Keratinocyte (primary cell): ENCODE results near the gene FUT8. TPM values are rescaled to one million over a fixed set of nuclear protein-coding genes. Genes with fewer than 3 reads are reported as not detected.

Experiments
- DNase-seq: peaks from one replicate; pipeline ENCODE4 v3.0.0-alpha.2; 2011; ENCODE audit warnings: low read depth, missing footprints, low spot score
- FAIRE-seq: peaks from 2 replicates; lab custom pipeline; 2011; peaks lifted over from hg19 to GRCh38; lab: Jason Lieb, UNC
- H2AFZ ChIP-seq: 2 replicates; pipeline ENCODE4 v1.6.0; 2012; ENCODE audit warnings: low read length, control low read depth, inconsistent platforms; ENCODE audit not compliant: control insufficient read depth
- H3K27ac ChIP-seq: 2 replicates; pipeline ENCODE4 v1.5.1; 2011; ENCODE audit warnings: low read length; ENCODE audit not compliant: control insufficient read depth, insufficient read depth
- H3K27me3 ChIP-seq: 3 replicates; pipeline ENCODE4 v1.6.0; 2011; ENCODE audit warnings: low read length; ENCODE audit not compliant: control insufficient read depth, insufficient read depth; ENCODE audit errors: extremely low read depth
- H3K36me3 ChIP-seq, 2 experiments: 2 replicates in 1 of 2; 3 replicates in 1 of 2; pipeline ENCODE4 v1.5.1; 2011; ENCODE audit warnings: low read length in 2 of 2, mild to moderate bottlenecking in 1 of 2; ENCODE audit not compliant: control insufficient read depth in 2 of 2, insufficient read depth in 2 of 2; ENCODE audit errors: extremely low read depth in 1 of 2
- H3K4me1 ChIP-seq: 3 replicates; pipeline ENCODE4 v1.5.1; 2011; ENCODE audit warnings: low read length; ENCODE audit not compliant: control insufficient read depth, insufficient read depth; ENCODE audit errors: extremely low read depth
- H3K4me2 ChIP-seq: 3 replicates; pipeline ENCODE4 v1.6.0; 2011; ENCODE audit warnings: low read depth, low read length; ENCODE audit not compliant: control insufficient read depth, insufficient read depth; ENCODE audit errors: extremely low read depth
- H3K4me3 ChIP-seq, 3 experiments: fragments of 200-600 bp in 1 of 3; sonication (generic) in 1 of 3; 2 replicates in 2 of 3; 3 replicates in 1 of 3; pipeline ENCODE4 v1.5.1; 2011 to 2016; ENCODE audit warnings: low read length in 3 of 3, mild to moderate bottlenecking in 3 of 3, control low read depth in 2 of 3, inconsistent platforms in 1 of 3, low read depth in 1 of 3, mixed read lengths in 1 of 3, mixed run types in 1 of 3, moderate library complexity in 1 of 3; ENCODE audit not compliant: control insufficient read depth in 2 of 3, insufficient read depth in 2 of 3; ENCODE audit errors: extremely low read depth in 1 of 3
- H3K79me2 ChIP-seq: 2 replicates; pipeline ENCODE4 v1.6.0; 2012; ENCODE audit warnings: low read length; ENCODE audit not compliant: control insufficient read depth, insufficient read depth
- H3K9ac ChIP-seq: 3 replicates; pipeline ENCODE4 v1.6.0; 2011; ENCODE audit warnings: low read length; ENCODE audit not compliant: control insufficient read depth, insufficient read depth; ENCODE audit errors: extremely low read depth
- H3K9me1 ChIP-seq: 3 replicates; pipeline ENCODE4 v1.6.0; 2011; ENCODE audit warnings: low read length; ENCODE audit not compliant: control insufficient read depth, insufficient read depth; ENCODE audit errors: extremely low read depth
- H3K9me3 ChIP-seq: 2 replicates; pipeline ENCODE4 v1.5.1; 2012; ENCODE audit warnings: low read depth, low read length; ENCODE audit not compliant: control insufficient read depth
- H4K20me1 ChIP-seq: 3 replicates; pipeline ENCODE4 v1.6.0; 2011; ENCODE audit warnings: low read length; ENCODE audit not compliant: control insufficient read depth, insufficient read depth; ENCODE audit errors: extremely low read depth
- EZH2 ChIP-seq: IDR thresholded peaks from one replicate; pipeline ENCODE4 v1.6.1; 2012; ENCODE audit warnings: inconsistent platforms, mild to moderate bottlenecking, low read length, moderate library complexity
- dilution Hi-C: fragments of 300-500 bp; cut with MboI; formaldehyde crosslinking; loops from one replicate; pipeline ENCODE4 v1.7.0; 2020; ENCODE audit warnings: low sequenced_read_pairs; ENCODE audit not compliant: extremely low pct_ligation_motif_present
- polyA plus RNA-seq, 5 experiments: library from polyadenylated mRNA; depleted of rRNA in 3 of 5; stranded (reverse) in 3 of 5; stranded (forward) in 1 of 5; unstranded in 1 of 5; fragments of >200 nt; gene quantifications; 1 replicate in 1 of 5; 2 replicates in 3 of 5; 3 replicates in 1 of 5; pipeline versions ENCODE4 v1.2.1 to v1.2.3, GENCODE V29; 2011 to 2012; ENCODE audit warnings: missing spikeins in 2 of 5, low read depth in 1 of 5, low replicate concordance in 1 of 5
- TF ChIP-seq, protein P1 (sequence below), 3 experiments: IDR thresholded peaks in 1 of 3; conservative IDR thresholded peaks in 1 of 3; optimal IDR thresholded peaks in 1 of 3; 2 replicates in 2 of 3; 3 replicates in 1 of 3; pipeline versions ENCODE3 to v1.5.1; 2011; ENCODE audit warnings: low read length in 3 of 3, mild to moderate bottlenecking in 3 of 3, moderate library complexity in 2 of 3, control low read depth in 1 of 3, inconsistent platforms in 1 of 3; ENCODE audit not compliant: insufficient read depth in 2 of 3; ENCODE audit errors: extremely low read depth in 1 of 3

Gene FUT8
- polyA plus RNA-seq, 1 donor (not counting 4 experiments of a cell fraction or from before 2014, with no cell fraction given) = 12.5 TPM

DNA sequence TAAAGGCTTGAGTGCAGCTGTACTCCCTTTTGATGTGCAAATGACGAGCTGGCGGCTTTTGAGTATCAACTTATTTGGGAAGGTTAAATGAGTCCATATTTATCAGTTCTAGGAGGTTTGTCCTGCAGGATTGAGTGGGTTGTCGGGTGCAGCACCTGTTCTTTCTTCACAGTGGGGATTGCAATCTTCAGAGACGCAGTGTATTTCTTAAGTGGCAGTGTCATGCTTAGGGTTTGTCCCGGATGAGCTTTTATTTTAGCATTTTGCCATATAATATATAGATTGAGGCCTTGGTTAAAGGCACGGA, 1.2 kb downstream of the FUT8 start:
- no peak overlapping the region for H3K27ac ChIP-seq
- dilution Hi-C loops = no loop called here
- H3K79me2 ChIP-seq = peaks cover 8% of the 10 kb centered on the region

DNA sequence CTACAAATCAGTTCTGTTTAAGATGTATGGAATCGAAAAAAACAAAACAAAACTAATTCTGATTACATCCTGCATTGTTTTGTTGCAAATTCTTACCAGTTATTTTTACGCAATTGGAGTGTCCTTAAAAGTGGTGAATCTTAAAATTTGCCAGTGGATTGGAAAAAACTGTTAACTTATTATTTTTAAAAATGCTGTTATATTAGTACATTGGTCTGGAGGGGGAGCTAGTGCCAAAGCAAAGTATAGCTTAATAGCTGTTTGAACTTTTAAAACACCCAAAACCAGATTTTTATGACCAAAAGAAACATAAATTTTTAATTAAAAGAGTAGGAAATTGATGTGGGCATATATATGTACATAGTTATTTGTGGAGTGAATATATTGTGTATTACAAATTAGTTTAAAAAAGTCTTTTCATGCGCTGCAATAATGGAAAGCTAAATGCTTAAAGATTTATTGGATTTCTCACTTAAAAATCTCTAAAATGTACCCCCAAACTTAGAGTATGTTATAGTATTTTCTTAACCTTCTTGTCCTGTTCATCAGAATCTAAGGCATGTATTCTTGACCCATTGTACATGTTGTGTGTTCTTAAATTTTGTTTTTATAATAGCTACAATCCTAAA, 2.5 kb downstream of the FUT8 start:
- Histone ChIP-seq H3K79me2 (peaks cover 8% of the 10 kb centered on the region), H3K9me3 (no peaks in the 10 kb centered on the region), H3K27ac (no peak overlapping the region), H3K4me2 (no peak overlapping the region), H3K4me1 (peaks cover 14% of the 10 kb centered on the region), H2AFZ (no peak overlapping the region), H3K9me1 (no peaks in the 10 kb centered on the region), H3K27me3 (no peaks in the 10 kb centered on the region), H4K20me1 (no peaks in the 10 kb centered on the region), H3K4me3 (no peak overlapping the region), H3K36me3 (no peaks in the 10 kb centered on the region), H3K9ac (no peak overlapping the region)
- FAIRE-seq (no peak), DNase-seq (no peak)
- TF ChIP-seq, protein P1, sequence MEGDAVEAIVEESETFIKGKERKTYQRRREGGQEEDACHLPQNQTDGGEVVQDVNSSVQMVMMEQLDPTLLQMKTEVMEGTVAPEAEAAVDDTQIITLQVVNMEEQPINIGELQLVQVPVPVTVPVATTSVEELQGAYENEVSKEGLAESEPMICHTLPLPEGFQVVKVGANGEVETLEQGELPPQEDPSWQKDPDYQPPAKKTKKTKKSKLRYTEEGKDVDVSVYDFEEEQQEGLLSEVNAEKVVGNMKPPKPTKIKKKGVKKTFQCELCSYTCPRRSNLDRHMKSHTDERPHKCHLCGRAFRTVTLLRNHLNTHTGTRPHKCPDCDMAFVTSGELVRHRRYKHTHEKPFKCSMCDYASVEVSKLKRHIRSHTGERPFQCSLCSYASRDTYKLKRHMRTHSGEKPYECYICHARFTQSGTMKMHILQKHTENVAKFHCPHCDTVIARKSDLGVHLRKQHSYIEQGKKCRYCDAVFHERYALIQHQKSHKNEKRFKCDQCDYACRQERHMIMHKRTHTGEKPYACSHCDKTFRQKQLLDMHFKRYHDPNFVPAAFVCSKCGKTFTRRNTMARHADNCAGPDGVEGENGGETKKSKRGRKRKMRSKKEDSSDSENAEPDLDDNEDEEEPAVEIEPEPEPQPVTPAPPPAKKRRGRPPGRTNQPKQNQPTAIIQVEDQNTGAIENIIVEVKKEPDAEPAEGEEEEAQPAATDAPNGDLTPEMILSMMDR (optimal IDR thresholded peaks at IDR 0.05 in 1 of 3, IDR thresholded peaks at IDR 0.05 in 1 of 3, conservative IDR thresholded peaks at IDR 0.05 in 1 of 3; ENCODE audit: extremely low read depth in 1 of 3, insufficient read depth in 2 of 3, low read length in 3 of 3) = peak in 2 of 3 experiments; percentile 26 to 36
- no peak for TF ChIP-seq EZH2
- dilution Hi-C loops = no loop called here

More for the DNA sequence above, 1.2 kb downstream of the FUT8 start:
- DNase-seq (no peak), FAIRE-seq (no peak)
- Histone ChIP-seq H3K27me3 (no peaks in the 10 kb centered on the region), H3K9me3 (no peaks in the 10 kb centered on the region), H2AFZ (peak overlapping the region; percentile 94), H3K4me2 (peak overlapping the region; percentile 97), H3K9me1 (no peaks in the 10 kb centered on the region), H3K4me1 (peaks cover 14% of the 10 kb centered on the region), H3K4me3 (peak overlapping the region; percentile 82 to 89 (median 89)), H3K9ac (peak overlapping the region; percentile 71), H3K36me3 (no peaks in the 10 kb centered on the region), H4K20me1 (no peaks in the 10 kb centered on the region)
- TF ChIP-seq, protein P1 (optimal IDR thresholded peaks at IDR 0.05 in 1 of 3, IDR thresholded peaks at IDR 0.05 in 1 of 3, conservative IDR thresholded peaks at IDR 0.05 in 1 of 3; ENCODE audit: extremely low read depth in 1 of 3, insufficient read depth in 2 of 3, low read length in 3 of 3) = no peak
- no peak for TF ChIP-seq EZH2
